GM12878 (cell line): ENCODE measurements around the gene PTGES3L. TPM values are rescaled to one million over a fixed set of nuclear protein-coding genes. Genes with fewer than 3 reads are reported as not detected.

Experiments used
- CBX5 ChIP-seq: sonication (generic); IDR thresholded peaks from 2 replicates; pipeline ENCODE4 v1.6.1; 2016; ENCODE audit warnings: low read depth, moderate library complexity, mild to moderate bottlenecking, inconsistent platforms
- CHD4 ChIP-seq: fragments of 200-600 bp; sonication (generic); IDR thresholded peaks from 2 replicates; pipeline ENCODE4 v1.6.1; 2016; ENCODE audit warnings: mild to moderate bottlenecking
- FOXM1 ChIP-seq: IDR thresholded peaks from 2 replicates; pipeline ENCODE4 v1.6.1; 2012; ENCODE audit warnings: low read depth, mild to moderate bottlenecking, inconsistent platforms, low read length, moderate library complexity
- GABPA ChIP-seq: IDR thresholded peaks from 2 replicates; pipeline ENCODE4 v1.6.1; 2014; ENCODE audit warnings: antibody characterized with exemption, low read depth, mild to moderate bottlenecking, inconsistent platforms
- JUNB ChIP-seq: IDR thresholded peaks from 2 replicates; pipeline ENCODE4 v1.6.1; 2016; ENCODE audit warnings: antibody characterized with exemption, mild to moderate bottlenecking
- JUND ChIP-seq: IDR thresholded peaks from 2 replicates; pipeline ENCODE4 v1.6.1; 2012; ENCODE audit warnings: low read depth, mild to moderate bottlenecking, low read length, improper control_type of control experiment, moderate library complexity
- NBN ChIP-seq: fragments of 450-650 bp; IDR thresholded peaks from 2 replicates; pipeline ENCODE4 v1.6.1; 2016
- STAT1 ChIP-seq: fragments of 450-650 bp; conservative IDR thresholded peaks from 2 replicates; pipeline ENCODE4 v1.6.1; 2014; ENCODE audit warnings: antibody characterized with exemption, mild to moderate bottlenecking
- ZNF384 ChIP-seq: IDR thresholded peaks from 2 replicates; pipeline ENCODE4 v1.6.1; 2012; ENCODE audit warnings: low read depth, mild to moderate bottlenecking, low read length, improper control_type of control experiment, borderline replicate concordance
- polyA plus RNA-seq, 11 experiments: library from polyadenylated mRNA; depleted of rRNA in 4 of 11; unstranded in 6 of 11; stranded (reverse) in 5 of 11; fragments of >200 nt; fragmentation: Nextera tagmentation in 4 of 11; fragmentation: Illumina TruSeq in 1 of 11; extraction: Ambion mirVana in 4 of 11; extraction: Trizol in 1 of 11; gene quantifications; 1 replicate in 1 of 11; 2 replicates in 10 of 11; pipeline versions ENCODE4 v1.2.1 to v1.2.3, GENCODE V29; 2011 to 2016; ENCODE audit warnings: inconsistent platforms in 2 of 11, missing spikeins in 2 of 11, low read depth in 1 of 11
- total RNA-seq, 4 experiments: library from RNA; depleted of rRNA in 3 of 4; stranded (reverse); fragments of >200 nt in 3 of 4; fragmentation: Illumina TruSeq in 1 of 4; extraction: Trizol in 1 of 4; gene quantifications; 2 replicates each; pipeline versions ENCODE4 v1.2.1 to v1.2.3, GENCODE V29; 2013 to 2021
- TF ChIP-seq, protein P1 (sequence below): fragments of 450-650 bp; IDR thresholded peaks from 2 replicates; pipeline ENCODE4 v1.6.1; 2018; ENCODE audit warnings: mild to moderate bottlenecking, low read depth, moderate library complexity; ENCODE audit not compliant: partially characterized antibody
- TF ChIP-seq, protein P2 (sequence below): fragments of 450-650 bp; conservative IDR thresholded peaks from 2 replicates; pipeline ENCODE4 v1.6.1; 2017; ENCODE audit warnings: mild to moderate bottlenecking, moderate library complexity
- TF ChIP-seq, protein P3 (sequence below): fragments of 450-650 bp; IDR thresholded peaks from 2 replicates; pipeline ENCODE4 v1.6.1; 2017; ENCODE audit warnings: mild to moderate bottlenecking, moderate library complexity
- TF ChIP-seq, protein P4 (sequence below): fragments of 450-650 bp; IDR thresholded peaks from 2 replicates; pipeline ENCODE4 v1.6.1; 2017; ENCODE audit warnings: mild to moderate bottlenecking

The PTGES3L gene
- total and polyA plus RNA-seq, 10 of the 15 experiments (the other 5 are each of a cell fraction or from before 2014, with no cell fraction given) = 0.11 to 2.3 (median 0.98) TPM

DNA sequence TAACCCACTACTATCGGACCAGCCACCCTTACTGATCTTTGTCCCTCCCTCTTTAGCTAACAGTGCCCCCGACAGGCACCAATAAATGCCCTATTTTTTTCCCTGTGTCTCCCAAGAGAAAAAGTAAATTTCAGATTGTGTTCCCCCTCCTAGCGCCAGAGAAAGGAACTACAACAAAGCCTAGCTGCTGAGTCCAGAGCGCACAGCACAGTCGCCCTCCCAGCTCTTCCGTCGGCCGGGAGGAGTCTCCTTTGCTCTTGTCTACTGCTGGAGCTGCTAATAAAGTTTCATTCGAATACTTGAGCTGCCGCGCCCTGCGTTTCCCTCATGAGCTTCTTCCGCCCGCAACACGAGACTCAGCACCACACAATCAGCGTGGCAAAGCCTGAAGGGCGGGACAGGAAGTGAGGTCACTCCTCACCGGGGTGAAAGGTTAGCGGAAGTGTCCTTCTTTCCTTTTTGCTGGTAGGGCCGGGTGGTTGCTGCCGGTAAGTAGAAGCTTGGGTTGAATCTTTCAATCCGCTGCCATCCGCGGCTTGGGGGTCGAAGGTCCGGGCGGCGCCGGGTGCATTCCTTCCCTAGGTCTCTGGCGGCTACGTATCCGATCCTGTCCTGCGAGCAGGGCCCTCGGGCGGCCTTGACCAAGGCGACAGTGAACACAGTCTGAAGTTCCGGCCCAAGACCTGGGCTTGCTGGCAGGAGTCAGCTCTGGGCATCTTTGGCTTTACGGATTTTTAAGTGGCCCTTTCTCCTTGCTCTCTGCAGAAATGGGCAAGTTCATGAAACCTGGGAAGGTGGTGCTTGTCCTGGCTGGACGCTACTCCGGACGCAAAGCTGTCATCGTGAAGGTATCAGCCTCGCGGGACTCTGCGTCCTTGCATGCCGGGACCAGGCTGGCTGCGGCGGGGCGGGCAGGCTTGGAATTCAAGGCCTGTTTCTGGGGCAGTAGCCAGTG is 18.4 kb upstream of the PTGES3L start, which contains the start of gene RPL27 (continued):
- peak; percentile 63; the same call in 1 of the 2 replicates for TF ChIP-seq FOXM1
- TF ChIP-seq CHD4 = no peak
- TF ChIP-seq, protein P1, sequence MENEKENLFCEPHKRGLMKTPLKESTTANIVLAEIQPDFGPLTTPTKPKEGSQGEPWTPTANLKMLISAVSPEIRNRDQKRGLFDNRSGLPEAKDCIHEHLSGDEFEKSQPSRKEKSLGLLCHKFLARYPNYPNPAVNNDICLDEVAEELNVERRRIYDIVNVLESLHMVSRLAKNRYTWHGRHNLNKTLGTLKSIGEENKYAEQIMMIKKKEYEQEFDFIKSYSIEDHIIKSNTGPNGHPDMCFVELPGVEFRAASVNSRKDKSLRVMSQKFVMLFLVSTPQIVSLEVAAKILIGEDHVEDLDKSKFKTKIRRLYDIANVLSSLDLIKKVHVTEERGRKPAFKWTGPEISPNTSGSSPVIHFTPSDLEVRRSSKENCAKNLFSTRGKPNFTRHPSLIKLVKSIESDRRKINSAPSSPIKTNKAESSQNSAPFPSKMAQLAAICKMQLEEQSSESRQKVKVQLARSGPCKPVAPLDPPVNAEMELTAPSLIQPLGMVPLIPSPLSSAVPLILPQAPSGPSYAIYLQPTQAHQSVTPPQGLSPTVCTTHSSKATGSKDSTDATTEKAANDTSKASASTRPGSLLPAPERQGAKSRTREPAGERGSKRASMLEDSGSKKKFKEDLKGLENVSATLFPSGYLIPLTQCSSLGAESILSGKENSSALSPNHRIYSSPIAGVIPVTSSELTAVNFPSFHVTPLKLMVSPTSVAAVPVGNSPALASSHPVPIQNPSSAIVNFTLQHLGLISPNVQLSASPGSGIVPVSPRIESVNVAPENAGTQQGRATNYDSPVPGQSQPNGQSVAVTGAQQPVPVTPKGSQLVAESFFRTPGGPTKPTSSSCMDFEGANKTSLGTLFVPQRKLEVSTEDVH = peak; percentile 94
- TF ChIP-seq, protein P2, sequence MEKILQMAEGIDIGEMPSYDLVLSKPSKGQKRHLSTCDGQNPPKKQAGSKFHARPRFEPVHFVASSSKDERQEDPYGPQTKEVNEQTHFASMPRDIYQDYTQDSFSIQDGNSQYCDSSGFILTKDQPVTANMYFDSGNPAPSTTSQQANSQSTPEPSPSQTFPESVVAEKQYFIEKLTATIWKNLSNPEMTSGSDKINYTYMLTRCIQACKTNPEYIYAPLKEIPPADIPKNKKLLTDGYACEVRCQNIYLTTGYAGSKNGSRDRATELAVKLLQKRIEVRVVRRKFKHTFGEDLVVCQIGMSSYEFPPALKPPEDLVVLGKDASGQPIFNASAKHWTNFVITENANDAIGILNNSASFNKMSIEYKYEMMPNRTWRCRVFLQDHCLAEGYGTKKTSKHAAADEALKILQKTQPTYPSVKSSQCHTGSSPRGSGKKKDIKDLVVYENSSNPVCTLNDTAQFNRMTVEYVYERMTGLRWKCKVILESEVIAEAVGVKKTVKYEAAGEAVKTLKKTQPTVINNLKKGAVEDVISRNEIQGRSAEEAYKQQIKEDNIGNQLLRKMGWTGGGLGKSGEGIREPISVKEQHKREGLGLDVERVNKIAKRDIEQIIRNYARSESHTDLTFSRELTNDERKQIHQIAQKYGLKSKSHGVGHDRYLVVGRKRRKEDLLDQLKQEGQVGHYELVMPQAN = peak; percentile 92; the same call in 1 of the 2 replicates
- TF ChIP-seq, protein P3, sequence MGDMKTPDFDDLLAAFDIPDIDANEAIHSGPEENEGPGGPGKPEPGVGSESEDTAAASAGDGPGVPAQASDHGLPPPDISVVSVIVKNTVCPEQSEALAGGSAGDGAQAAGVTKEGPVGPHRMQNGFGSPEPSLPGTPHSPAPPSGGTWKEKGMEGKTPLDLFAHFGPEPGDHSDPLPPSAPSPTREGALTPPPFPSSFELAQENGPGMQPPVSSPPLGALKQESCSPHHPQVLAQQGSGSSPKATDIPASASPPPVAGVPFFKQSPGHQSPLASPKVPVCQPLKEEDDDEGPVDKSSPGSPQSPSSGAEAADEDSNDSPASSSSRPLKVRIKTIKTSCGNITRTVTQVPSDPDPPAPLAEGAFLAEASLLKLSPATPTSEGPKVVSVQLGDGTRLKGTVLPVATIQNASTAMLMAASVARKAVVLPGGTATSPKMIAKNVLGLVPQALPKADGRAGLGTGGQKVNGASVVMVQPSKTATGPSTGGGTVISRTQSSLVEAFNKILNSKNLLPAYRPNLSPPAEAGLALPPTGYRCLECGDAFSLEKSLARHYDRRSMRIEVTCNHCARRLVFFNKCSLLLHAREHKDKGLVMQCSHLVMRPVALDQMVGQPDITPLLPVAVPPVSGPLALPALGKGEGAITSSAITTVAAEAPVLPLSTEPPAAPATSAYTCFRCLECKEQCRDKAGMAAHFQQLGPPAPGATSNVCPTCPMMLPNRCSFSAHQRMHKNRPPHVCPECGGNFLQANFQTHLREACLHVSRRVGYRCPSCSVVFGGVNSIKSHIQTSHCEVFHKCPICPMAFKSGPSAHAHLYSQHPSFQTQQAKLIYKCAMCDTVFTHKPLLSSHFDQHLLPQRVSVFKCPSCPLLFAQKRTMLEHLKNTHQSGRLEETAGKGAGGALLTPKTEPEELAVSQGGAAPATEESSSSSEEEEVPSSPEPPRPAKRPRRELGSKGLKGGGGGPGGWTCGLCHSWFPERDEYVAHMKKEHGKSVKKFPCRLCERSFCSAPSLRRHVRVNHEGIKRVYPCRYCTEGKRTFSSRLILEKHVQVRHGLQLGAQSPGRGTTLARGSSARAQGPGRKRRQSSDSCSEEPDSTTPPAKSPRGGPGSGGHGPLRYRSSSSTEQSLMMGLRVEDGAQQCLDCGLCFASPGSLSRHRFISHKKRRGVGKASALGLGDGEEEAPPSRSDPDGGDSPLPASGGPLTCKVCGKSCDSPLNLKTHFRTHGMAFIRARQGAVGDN = peak; percentile 89
- TF ChIP-seq JUNB = no peak; the same call in 1 of the 2 replicates
- peak; percentile 76; the same call in 1 of the 2 replicates for TF ChIP-seq ZNF384
- TF ChIP-seq JUND = no peak
- TF ChIP-seq CBX5 = peak; percentile 93; the same call in 1 of the 2 replicates
- TF ChIP-seq, protein P4, sequence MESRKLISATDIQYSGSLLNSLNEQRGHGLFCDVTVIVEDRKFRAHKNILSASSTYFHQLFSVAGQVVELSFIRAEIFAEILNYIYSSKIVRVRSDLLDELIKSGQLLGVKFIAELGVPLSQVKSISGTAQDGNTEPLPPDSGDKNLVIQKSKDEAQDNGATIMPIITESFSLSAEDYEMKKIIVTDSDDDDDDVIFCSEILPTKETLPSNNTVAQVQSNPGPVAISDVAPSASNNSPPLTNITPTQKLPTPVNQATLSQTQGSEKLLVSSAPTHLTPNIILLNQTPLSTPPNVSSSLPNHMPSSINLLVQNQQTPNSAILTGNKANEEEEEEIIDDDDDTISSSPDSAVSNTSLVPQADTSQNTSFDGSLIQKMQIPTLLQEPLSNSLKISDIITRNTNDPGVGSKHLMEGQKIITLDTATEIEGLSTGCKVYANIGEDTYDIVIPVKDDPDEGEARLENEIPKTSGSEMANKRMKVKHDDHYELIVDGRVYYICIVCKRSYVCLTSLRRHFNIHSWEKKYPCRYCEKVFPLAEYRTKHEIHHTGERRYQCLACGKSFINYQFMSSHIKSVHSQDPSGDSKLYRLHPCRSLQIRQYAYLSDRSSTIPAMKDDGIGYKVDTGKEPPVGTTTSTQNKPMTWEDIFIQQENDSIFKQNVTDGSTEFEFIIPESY = no peak
- peak; percentile 99 for TF ChIP-seq NBN
- TF ChIP-seq GABPA = peak; percentile 97
- peak; percentile 96 for TF ChIP-seq STAT1
